ENCODE data around the gene YBX3.
A peak's percentile ranks its signal among the peaks of the same experiment; 100 is the strongest.

The YBX3 gene

DNA sequence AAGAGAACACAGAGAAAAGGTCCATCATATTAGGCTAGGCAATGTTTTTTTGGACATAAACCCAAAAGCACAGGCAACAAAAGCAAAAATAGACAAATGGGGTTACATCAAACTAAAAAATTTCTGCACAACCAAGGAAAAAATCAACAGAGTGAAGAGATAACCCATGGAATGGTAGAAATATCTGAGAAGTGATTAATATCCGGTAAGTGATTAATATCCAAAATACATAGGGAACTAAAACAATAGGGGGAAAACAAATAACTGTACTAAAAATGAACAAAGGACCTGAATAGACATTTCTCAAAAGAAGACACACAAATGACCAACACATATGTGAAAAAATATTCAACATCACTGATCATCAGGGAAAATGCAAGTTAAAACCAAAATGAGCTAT lies 53.6 kb downstream of the YBX3 start:
- DNase-seq (ENCODE audit: low spot score), result no peak

GRCh38 chr12:10668526-10668925 lies 54.6 kb downstream of the YBX3 start:
- DNase-seq (ENCODE audit: low spot score), result no peak

- DNase-seq (ENCODE audit: low spot score), result peak; percentile 5
These were observed 55.5 kb downstream of the YBX3 start for GRCh38 chr12:10667581-10667980.

GRCh38 chr12:10664499-10664898 lies 58.6 kb downstream of the YBX3 start:
- DNase-seq (ENCODE audit: low spot score), result no peak

- no peak for DNase-seq (ENCODE audit: low spot score)
These were observed 59.3 kb downstream of the YBX3 start for GRCh38 chr12:10663869-10664268.

GRCh38 chr12:10661338-10661737 lies 61.8 kb downstream of the YBX3 start:
- no peak for DNase-seq (ENCODE audit: low spot score)

DNA sequence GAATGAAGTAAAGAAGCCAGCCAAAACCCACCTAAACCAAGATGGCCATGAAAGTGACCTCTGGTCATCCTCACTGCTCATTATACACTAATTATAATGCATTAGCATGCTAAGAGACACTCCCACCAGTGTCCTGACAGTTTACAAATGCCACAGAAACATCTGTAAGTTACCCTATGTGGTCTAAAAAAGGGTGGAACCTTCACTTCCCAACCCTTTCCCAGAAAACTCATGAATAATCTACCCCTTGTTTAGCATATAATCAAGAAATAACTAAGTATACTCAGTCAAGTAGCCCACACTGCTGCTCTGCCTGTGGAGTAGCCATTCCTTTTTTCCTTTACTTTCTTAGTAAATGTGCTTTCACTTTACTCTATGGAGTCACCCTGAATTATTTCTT lies 69.1 kb downstream of the YBX3 start:
- DNase-seq (ENCODE audit: low spot score), result no peak

DNA sequence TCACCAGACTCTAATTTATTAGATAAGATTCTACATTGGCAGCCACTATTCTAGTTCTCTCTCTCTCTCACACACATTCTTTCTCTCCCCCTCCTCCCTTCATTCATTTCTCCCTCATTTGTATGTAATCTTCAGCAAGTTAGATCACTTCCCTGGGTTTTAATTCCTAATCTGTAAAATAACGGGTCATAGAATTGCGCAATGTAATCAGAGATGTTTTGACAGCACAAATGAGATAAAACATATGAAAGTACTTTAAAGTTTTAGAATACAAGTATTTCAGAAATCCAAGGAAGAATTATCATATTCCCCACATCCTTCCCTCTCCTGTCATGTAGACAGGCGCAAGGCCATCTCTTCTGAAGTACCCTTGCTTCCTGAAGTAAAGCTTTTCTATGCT lies 70.9 kb downstream of the YBX3 start:
- no peak for DNase-seq (ENCODE audit: low spot score)
